GM12878 (cell line): Measurements from ENCODE around the gene LTK. TPM values are rescaled to one million over a fixed set of nuclear protein-coding genes. Genes with fewer than 3 reads are reported as not detected.

Source experiments
- ATAC-seq: fragments of 200-7000 bp; cut with Tn5 transposase; 3 replicates; pipeline ENCODE4 v1.9.1; 2020; ENCODE audit warnings: mild to moderate bottlenecking, moderate library complexity
- BruUV-seq: library from RNA; stranded (reverse); fragments of 400-500 nt; replicated peaks from 2 replicates; lab custom pipeline; 2021; lab: Mats Ljungman, UMichigan
- CTCF ChIA-PET: fragments of 300-600 bp; sonication (Branson Sonifier 250); formaldehyde crosslinking; extraction: SDS; loops from one replicate; lab custom pipeline; 2021; ENCODE audit warnings: inconsistent platforms; lab: Yijun Ruan, JAX
- POLR2A ChIA-PET: fragments of 350-600 bp; formaldehyde crosslinking; extraction: SDS; loops from one replicate; lab custom pipeline; 2021; ENCODE audit warnings: inconsistent platforms; lab: Charles Lee
- RAD21 ChIA-PET: fragments of 300-600 bp; sonication (Branson Sonifier 250); formaldehyde crosslinking; loops from one replicate; lab custom pipeline; 2023; ENCODE audit warnings: antibody characterized with exemption; ENCODE audit not compliant: unreplicated experiment; lab: Charles Lee
- SMC1A ChIA-PET: fragments of 300-600 bp; sonication (Branson Sonifier 250); formaldehyde crosslinking; loops from one replicate; lab custom pipeline; 2023; ENCODE audit not compliant: unreplicated experiment, uncharacterized antibody; lab: Charles Lee
- DNase-seq: peaks from one replicate; pipeline ENCODE4 v3.0.0-alpha.2; 2011; ENCODE audit warnings: low read depth, low spot score
- FAIRE-seq: peaks from 3 replicates; lab custom pipeline; 2011; peaks lifted over from hg19 to GRCh38; lab: Jason Lieb, UNC
- H2AFZ ChIP-seq: 2 replicates; pipeline ENCODE4 v1.6.0; 2011; ENCODE audit warnings: low read depth, low read length, control low read depth; ENCODE audit not compliant: control insufficient read depth
- H3K27ac ChIP-seq: 2 replicates; pipeline ENCODE4 v1.5.1; 2011; ENCODE audit warnings: control low read depth; ENCODE audit not compliant: control insufficient read depth, insufficient read depth
- H3K27me3 ChIP-seq, 2 experiments: replicated peaks in 1 of 2; 2 replicates each; pipeline versions ENCODE4 v1.6.0 to v1.6.1; 2011; ENCODE audit warnings: low read length in 1 of 2; ENCODE audit not compliant: control insufficient read depth in 2 of 2, insufficient read depth in 2 of 2
- H3K36me3 ChIP-seq, 2 experiments: 2 replicates each; pipeline ENCODE4 v1.5.1; 2011; ENCODE audit warnings: low read length in 1 of 2; ENCODE audit not compliant: control insufficient read depth in 2 of 2, insufficient read depth in 2 of 2
- H3K4me1 ChIP-seq: 2 replicates; pipeline ENCODE4 v1.6.1; 2011; ENCODE audit warnings: mild to moderate bottlenecking, low read length, moderate library complexity, mixed read lengths; ENCODE audit not compliant: control insufficient read depth, insufficient read depth
- H3K4me2 ChIP-seq: 2 replicates; pipeline ENCODE4 v1.6.0; 2011; ENCODE audit warnings: control low read depth; ENCODE audit not compliant: control insufficient read depth, insufficient read depth
- H3K4me3 ChIP-seq: fragments of 200-600 bp; sonication (generic); 2 replicates; pipeline ENCODE4 v1.5.1; 2016
- H3K79me2 ChIP-seq: 2 replicates; pipeline ENCODE4 v1.6.0; 2011; ENCODE audit warnings: low read length; ENCODE audit not compliant: control insufficient read depth, insufficient read depth
- H3K9ac ChIP-seq: 2 replicates; pipeline ENCODE4 v1.8.0; 2011; ENCODE audit warnings: low read length, control low read depth, mixed read lengths; ENCODE audit not compliant: control insufficient read depth, insufficient read depth
- H3K9me3 ChIP-seq: replicated peaks from 3 replicates; pipeline ENCODE4 v1.5.1; 2011; ENCODE audit warnings: mild to moderate bottlenecking, low read length; ENCODE audit not compliant: control insufficient read depth, insufficient read depth
- H4K20me1 ChIP-seq: 2 replicates; pipeline ENCODE4 v1.6.0; 2011; ENCODE audit not compliant: control insufficient read depth, insufficient read depth
- BACH1 ChIP-seq: fragments of 450-650 bp; IDR thresholded peaks from 2 replicates; pipeline ENCODE4 v1.6.1; 2017; ENCODE audit warnings: mild to moderate bottlenecking, borderline replicate concordance
- BCLAF1 ChIP-seq: fragments of 450-650 bp; IDR thresholded peaks from 2 replicates; pipeline ENCODE4 v1.6.1; 2017; ENCODE audit warnings: antibody characterized with exemption, mild to moderate bottlenecking, moderate library complexity
- CHD1 ChIP-seq: IDR thresholded peaks from 2 replicates; pipeline ENCODE4 v1.6.1; 2012; ENCODE audit warnings: low read depth, low read length, improper control_type of control experiment
- MXI1 ChIP-seq: fragments of 150-350 bp; IDR thresholded peaks from 2 replicates; pipeline ENCODE4 v1.6.1; 2011; ENCODE audit warnings: low read depth, mild to moderate bottlenecking, inconsistent platforms, low read length, improper control_type of control experiment
- NFIC ChIP-seq: IDR thresholded peaks from 2 replicates; pipeline ENCODE4 v1.6.1; 2012; ENCODE audit warnings: low read depth, mild to moderate bottlenecking, inconsistent platforms, low read length, moderate library complexity
- PML ChIP-seq: IDR thresholded peaks from 2 replicates; pipeline ENCODE4 v1.6.1; 2012; ENCODE audit warnings: low read length, inconsistent platforms
- POLR2A ChIP-seq: IDR thresholded peaks from 2 replicates; pipeline ENCODE4 v1.6.1; 2011; ENCODE audit warnings: low read depth, mild to moderate bottlenecking, low read length
- RAD21 ChIP-seq: IDR thresholded peaks from 2 replicates; pipeline ENCODE4 v1.6.1; 2011; ENCODE audit warnings: mild to moderate bottlenecking, low read depth, low read length, moderate library complexity; ENCODE audit not compliant: insufficient read depth
- RAD51 ChIP-seq: fragments of 450-650 bp; IDR thresholded peaks from 2 replicates; pipeline ENCODE4 v1.6.1; 2016; ENCODE audit warnings: moderate library complexity, mild to moderate bottlenecking, inconsistent platforms
- SMAD1 ChIP-seq: fragments of 450-650 bp; IDR thresholded peaks from 2 replicates; pipeline ENCODE4 v1.6.1; 2018; ENCODE audit warnings: mild to moderate bottlenecking, low read depth; ENCODE audit not compliant: partially characterized antibody
- SP1 ChIP-seq: IDR thresholded peaks from one replicate; pipeline ENCODE4 v1.6.1; 2011; ENCODE audit warnings: low read depth, low read length
- TAF1 ChIP-seq: IDR thresholded peaks from 2 replicates; pipeline ENCODE4 v1.6.1; 2011; ENCODE audit warnings: mild to moderate bottlenecking, low read depth, low read length, borderline replicate concordance
- TCF3 ChIP-seq: IDR thresholded peaks from 2 replicates; pipeline ENCODE4 v1.6.1; 2012; ENCODE audit warnings: low read depth, mild to moderate bottlenecking, low read length, borderline replicate concordance; ENCODE audit not compliant: insufficient read depth
- ZBTB40 ChIP-seq: fragments of 450-650 bp; IDR thresholded peaks from 2 replicates; pipeline ENCODE4 v1.6.1; 2016; ENCODE audit warnings: mild to moderate bottlenecking, moderate library complexity, borderline replicate concordance
- ZNF274 ChIP-seq: IDR thresholded peaks from one replicate; pipeline ENCODE4 v1.8.0; 2011; ENCODE audit not compliant: insufficient read length, insufficient read depth
- ZSCAN29 ChIP-seq: fragments of 450-650 bp; IDR thresholded peaks from 2 replicates; pipeline ENCODE4 v1.6.1; 2017; ENCODE audit warnings: mild to moderate bottlenecking, moderate library complexity
- WGBS: methylation state at CpG from one replicate; pipeline ENCODE4 v1.1.6; 2016; ENCODE audit warnings: low lambda C conversion rate; ENCODE audit not compliant: insufficient replicate concordance, insufficient coverage; ENCODE audit errors: missing lambda C conversion rate; 5-methylcytosine and 5-hydroxymethylcytosine counted together
- in situ Hi-C: fragments of 300-500 bp; cut with MboI; formaldehyde crosslinking; loops from 9 replicates; pipeline ENCODE4 v1.14.3; 2018; ENCODE audit warnings: mixed read lengths
- intact Hi-C: fragments of 100-400 bp; cut with micrococcal nuclease; formaldehyde crosslinking; loops from one replicate; pipeline ENCODE4 v1.14.2; 2022; ENCODE audit not compliant: unreplicated experiment
- polyA plus RNA-seq, 11 experiments: library from polyadenylated mRNA; depleted of rRNA in 4 of 11; unstranded in 6 of 11; stranded (reverse) in 5 of 11; fragments of >200 nt; fragmentation: Nextera tagmentation in 4 of 11; fragmentation: Illumina TruSeq in 1 of 11; extraction: Ambion mirVana in 4 of 11; extraction: Trizol in 1 of 11; gene quantifications; 1 replicate in 1 of 11; 2 replicates in 10 of 11; pipeline versions ENCODE4 v1.2.1 to v1.2.3, GENCODE V29; 2011 to 2016; ENCODE audit warnings: inconsistent platforms in 2 of 11, missing spikeins in 2 of 11, low read depth in 1 of 11
- total RNA-seq, 4 experiments: library from RNA; depleted of rRNA in 3 of 4; stranded (reverse); fragments of >200 nt in 3 of 4; fragmentation: Illumina TruSeq in 1 of 4; extraction: Trizol in 1 of 4; gene quantifications; 2 replicates each; pipeline versions ENCODE4 v1.2.1 to v1.2.3, GENCODE V29; 2013 to 2021
- TF ChIP-seq, protein P1 (sequence below): IDR thresholded peaks from 2 replicates; pipeline ENCODE4 v1.6.1; 2012; ENCODE audit warnings: low read depth, low read length, improper control_type of control experiment

The LTK gene
- total and polyA plus RNA-seq, 10 of the 15 experiments (the other 5 are each of a cell fraction or from before 2014, with no cell fraction given), result 0.07 to 0.80 (median 0.20) TPM; not detected in 1

- TF ChIP-seq ZBTB40 (no peak), SP1 (no peak), ZSCAN29 (no peak)
Observed at GRCh38 chr15:41505776-41506175, 7.9 kb downstream of the LTK start (continued).

GRCh38 chr15:41504751-41505492, 8.7 kb downstream of the LTK start:
- ChIA-PET POLR2A (no interaction called here), RAD21 (interaction anchor here (1.1 kb wide), 1 partner anchor 38 kb away, joined by 4 read pairs; no protein-coding TSS in a partner anchor), SMC1A (interaction anchor here (1.1 to 1.7 kb wide), 2 partner anchors 21 to 23 kb away, joined by 3 to 4 read pairs; no protein-coding TSS in a partner anchor), CTCF (no interaction called here)
- H3K27me3 ChIP-seq, result peaks cover 12 to 15% of the 10 kb centered on the region in 2 experiments
- no peak for DNase-seq
- no peak for FAIRE-seq
- ATAC-seq, result no peak
- no peak overlapping the region for H2AFZ ChIP-seq
- H4K20me1 ChIP-seq, result no peaks in the 10 kb centered on the region
- no peaks in the 10 kb centered on the region for H3K9me3 ChIP-seq
- no peaks in the 10 kb centered on the region for H3K36me3 ChIP-seq
- no peak overlapping the region for H3K9ac ChIP-seq
- no peaks in the 10 kb centered on the region for H3K79me2 ChIP-seq
- intact Hi-C loops, result no loop called here
- no peak overlapping the region for H3K27ac ChIP-seq
- BruUV-seq, result no TSS peak
- no peak overlapping the region for H3K4me3 ChIP-seq
- peaks cover 8% of the 10 kb centered on the region for H3K4me1 ChIP-seq
- WGBS, result 72% methylated on average over 13 of the region's 13 CpGs
- no peak overlapping the region for H3K4me2 ChIP-seq
- in situ Hi-C loops, result no loop called here
- TF ChIP-seq SMAD1, result no peak
- no peak for TF ChIP-seq RAD21
- TF ChIP-seq NFIC, result no peak
- TF ChIP-seq MXI1, result no peak
- TF ChIP-seq TAF1, result no peak
- TF ChIP-seq CHD1, result no peak
- TF ChIP-seq POLR2A, result no peak
- no peak for TF ChIP-seq ZNF274
- TF ChIP-seq BCLAF1, result no peak
- no peak for TF ChIP-seq BACH1
- no peak for TF ChIP-seq TCF3
- TF ChIP-seq RAD51, result no peak
- no peak for TF ChIP-seq PML
- TF ChIP-seq, protein P1, sequence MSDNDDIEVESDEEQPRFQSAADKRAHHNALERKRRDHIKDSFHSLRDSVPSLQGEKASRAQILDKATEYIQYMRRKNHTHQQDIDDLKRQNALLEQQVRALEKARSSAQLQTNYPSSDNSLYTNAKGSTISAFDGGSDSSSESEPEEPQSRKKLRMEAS, result no peak
